ENCODE results near the gene NPAS2. TPM values are rescaled to one million over a fixed set of nuclear protein-coding genes. Genes with fewer than 3 reads are reported as not detected.

The NPAS2 gene
- total RNA-seq, 1 donor from 2014 or later, result 14.6 TPM

GRCh38 chr2:100965596-100965995 lies 145.7 kb downstream of the NPAS2 start:
- DNase-seq, result no peak

- no peak for DNase-seq
Measured at GRCh38 chr2:100967716-100968115, 147.8 kb downstream of the NPAS2 start.

GRCh38 chr2:100968146-100969145 lies 148.5 kb downstream of the NPAS2 start:
- no peak for DNase-seq

GRCh38 chr2:100969998-100970397 lies 150.1 kb downstream of the NPAS2 start:
- no peak for DNase-seq

GRCh38 chr2:100971221-100971620 lies 151.3 kb downstream of the NPAS2 start:
- no peak for DNase-seq

GRCh38 chr2:100972452-100972851 lies 152.5 kb downstream of the NPAS2 start:
- peak; percentile 85 for DNase-seq

- no peak for DNase-seq
Measured at GRCh38 chr2:100974712-100975520, 155.0 kb downstream of the NPAS2 start.

GRCh38 chr2:100975521-100975785 lies 155.5 kb downstream of the NPAS2 start:
- no peak for DNase-seq

GRCh38 chr2:100976061-100976460 lies 156.1 kb downstream of the NPAS2 start:
- DNase-seq, result no peak

- peak; percentile 68 for DNase-seq
Measured at GRCh38 chr2:100976645-100977391, 156.9 kb downstream of the NPAS2 start.

- DNase-seq, result no peak
Measured at GRCh38 chr2:100977511-100977910, 157.6 kb downstream of the NPAS2 start.

- DNase-seq, result peak; percentile 60
Measured at GRCh38 chr2:100978582-100979191, 158.7 kb downstream of the NPAS2 start.

GRCh38 chr2:100980046-100980445 lies 160.1 kb downstream of the NPAS2 start:
- DNase-seq, result no peak

GRCh38 chr2:100981011-100981410 lies 161.1 kb downstream of the NPAS2 start:
- DNase-seq, result no peak

- DNase-seq, result no peak
Measured at GRCh38 chr2:100982431-100982861, 162.5 kb downstream of the NPAS2 start.

GRCh38 chr2:100983201-100983600 lies 163.3 kb downstream of the NPAS2 start:
- no peak for DNase-seq

GRCh38 chr2:100983684-100984310 lies 163.9 kb downstream of the NPAS2 start:
- no peak for DNase-seq

- DNase-seq, result peak; percentile 89
Measured at GRCh38 chr2:100984892-100985307, 165.0 kb downstream of the NPAS2 start.

- no peak for DNase-seq
Measured at GRCh38 chr2:100986157-100986556, 166.2 kb downstream of the NPAS2 start.

- DNase-seq, result no peak
Measured at GRCh38 chr2:100987536-100987935, 167.6 kb downstream of the NPAS2 start.

- no peak for DNase-seq
Measured at GRCh38 chr2:100987974-100988373, 168.0 kb downstream of the NPAS2 start.
